Adrenal gland (tissue), 12 donors: ENCODE measurements around the gene DPM1. TPM values are rescaled to one million over a fixed set of nuclear protein-coding genes. Genes with fewer than 3 reads are reported as not detected.

Experiments used
- DNase-seq, 7 donors: peaks; one replicate each; pipeline ENCODE4 v3.0.0-alpha.2; 2019 to 2020
- H3K27ac ChIP-seq, 5 donors: fragments of 200-600 bp; sonication (generic) in 4 of 5; 1 replicate in 3 of 5; 2 replicates in 2 of 5; pipeline versions ENCODE4 v1.5.1 to v1.8.0; 2016 to 2020; ENCODE audit warnings: mild to moderate bottlenecking in 1 of 5
- H3K27me3 ChIP-seq: fragments of 200-600 bp; 2 replicates; pipeline ENCODE4 v1.8.0; 2021
- H3K36me3 ChIP-seq, 2 donors: fragments of 200-600 bp; replicated peaks in 1 of 2; 1 replicate in 1 of 2; 2 replicates in 1 of 2; pipeline versions ENCODE4 v1.5.1 to v1.8.0; 2018 to 2022
- H3K4me1 ChIP-seq, 2 donors: fragments of 200-600 bp; replicated peaks in 1 of 2; 1 replicate in 1 of 2; 2 replicates in 1 of 2; pipeline versions ENCODE4 v1.5.1 to v1.8.0; 2018 to 2021
- H3K4me3 ChIP-seq, 4 donors: fragments of 200-600 bp; sonication (generic) in 3 of 4; one replicate each; pipeline ENCODE4 v1.5.1; 2016 to 2018
- H3K9me3 ChIP-seq, 3 donors: fragments of 200-600 bp; sonication (generic) in 1 of 3; replicated peaks in 1 of 3; 1 replicate in 2 of 3; 2 replicates in 1 of 3; pipeline versions ENCODE4 v1.5.1 to v1.8.0; 2016 to 2021
- CTCF ChIP-seq, 6 experiments: fragments of 450-650 bp in 4 of 6; fragments of 200-600 bp in 2 of 6; sonication (generic) in 1 of 6; IDR thresholded peaks; 1 replicate in 5 of 6; 2 replicates in 1 of 6; pipeline versions ENCODE4 v1.5.1 to v1.8.0; 2016 to 2021; ENCODE audit warnings: antibody characterized with exemption in 6 of 6, mild to moderate bottlenecking in 2 of 6, moderate library complexity in 1 of 6
- POLR2A ChIP-seq, 2 donors: fragments of 450-650 bp; IDR thresholded peaks; one replicate each; pipeline ENCODE4 v1.6.1; 2017; ENCODE audit warnings: antibody characterized with exemption in 2 of 2, mild to moderate bottlenecking in 2 of 2, moderate library complexity in 1 of 2
- whole genome bisulfite sequencing, 4 donors: extraction: QIAGEN DNeasy Blood & Tissue Kit in 2 of 4; methylation state at CpG; one replicate each; pipeline versions ENCODE4 v1.1.5 to v1.1.7; 2013 to 2017; 5-methylcytosine and 5-hydroxymethylcytosine counted together
- intact Hi-C, 2 donors: fragments of 100-400 bp; cut with DNase I; formaldehyde crosslinking; loops; one replicate each; pipeline versions ENCODE4 v1.14.1 to v1.15.0; 2022 to 2023
- polyA plus RNA-seq, 3 donors: library from polyadenylated mRNA; stranded (reverse); fragments of 200-250 nt in 2 of 3; fragments of 350-450 nt in 1 of 3; fragmentation: Illumina TruSeq in 1 of 3; extraction: RNeasy Lipid Tissue Mini Kit (QIAGEN cat#74804) in 1 of 3; gene quantifications; one replicate each; pipeline ENCODE4 v1.2.3, GENCODE V29; 2013 to 2014
- total RNA-seq, 9 donors: library from RNA; depleted of rRNA in 4 of 9; stranded (reverse); fragments of >200 nt in 4 of 9; fragments of 120-200 nt in 1 of 9; fragmentation: NEBNext Ultra II Directional in 1 of 9; extraction: Animal tissue kit (Norgen Biotek cat#: 25700) in 1 of 9; gene quantifications; one replicate each; pipeline versions ENCODE4 v1.1.0 to v1.2.4, GENCODE V29; 2013 to 2023
- donor health status: healthy with polysubstance abuse.
- donor health status: Bipolar disorder and iron deficiency.
- donor health status: DM: yes; HTN: yes; CAD: no.
- donor health status: DM: no; HTN: no; CAD: no.
- donor health status: DM: no; HTN: no; CAD: no.
- donor health status: DM: yes; HTN: yes; CAD: no.

The DPM1 gene
- total and polyA plus RNA-seq, 12 donors: 21.0 to 145 (median 42.9) TPM

- no peak for DNase-seq
- Histone ChIP-seq H3K4me1 (peaks cover 22 to 65% of the 10 kb centered on the region in 2 donors), H3K36me3 (peaks cover 0 to 32% of the 10 kb centered on the region in 2 donors), H3K27ac (peak overlapping the region in 2 of 5 donors; percentile 10 to 17), H3K4me3 (no peak overlapping the region), H3K9me3 (no peaks in the 10 kb centered on the region), H3K27me3 (no peaks in the 10 kb centered on the region)
- TF ChIP-seq CTCF (IDR thresholded peaks at IDR 0.05): no peak
- TF ChIP-seq POLR2A (IDR thresholded peaks at IDR 0.05): no peak
- intact Hi-C loops: no loop called here
Observed at GRCh38 chr20:50953821-50954220, 4.5 kb downstream of the DPM1 start.

- H3K36me3 ChIP-seq: peaks cover 0 to 38% of the 10 kb centered on the region in 2 donors
- 62 to 73% (median 67%) methylated on average over 2 of the region's 2 CpGs for WGBS, 4 donors
- no peak overlapping the region for H3K4me3 ChIP-seq
- H3K4me1 ChIP-seq: peaks cover 22 to 70% of the 10 kb centered on the region in 2 donors
- intact Hi-C loops: no loop called here
- no peak for TF ChIP-seq CTCF (IDR thresholded peaks at IDR 0.05)
- no peak for TF ChIP-seq POLR2A (IDR thresholded peaks at IDR 0.05)
- no peaks in the 10 kb centered on the region for H3K27me3 ChIP-seq
- peak overlapping the region in 1 of 5 donors; percentile 17 for H3K27ac ChIP-seq
- no peaks in the 10 kb centered on the region for H3K9me3 ChIP-seq
- no peak for DNase-seq
Observed at GRCh38 chr20:50953196-50953595, 5.1 kb downstream of the DPM1 start.

- no peaks in the 10 kb centered on the region for H3K27me3 ChIP-seq
- peak overlapping the region in 1 of 5 donors; percentile 56 for H3K27ac ChIP-seq
- no peak overlapping the region for H3K4me3 ChIP-seq
- intact Hi-C loops: no loop called here
- 77 to 83% (median 81%) methylated on average over 4 of the region's 4 CpGs for WGBS, 4 donors
- no peak for DNase-seq
- H3K4me1 ChIP-seq: peaks cover 6 to 26% of the 10 kb centered on the region in 2 donors
- TF ChIP-seq POLR2A (IDR thresholded peaks at IDR 0.05): no peak
- no peaks in the 10 kb centered on the region for H3K9me3 ChIP-seq
- H3K36me3 ChIP-seq: peaks cover 0 to 74% of the 10 kb centered on the region in 2 donors
Observed at GRCh38 chr20:50948132-50948785, 10.1 kb downstream of the DPM1 start.

GRCh38 chr20:50943069-50943468, 15.3 kb downstream of the DPM1 start:
- H3K36me3 ChIP-seq: peaks cover 0 to 89% of the 10 kb centered on the region in 2 donors
- intact Hi-C loops: no loop called here

More at GRCh38 chr20:50943069-50943468, 15.3 kb downstream of the DPM1 start:
- no peaks in the 10 kb centered on the region for H3K4me1 ChIP-seq
- no peaks in the 10 kb centered on the region for H3K9me3 ChIP-seq
- WGBS, 4 donors: 94 to 95% (median 95%) methylated on average over 7 of the region's 7 CpGs
- H3K27ac ChIP-seq: no peak overlapping the region
- no peak overlapping the region for H3K4me3 ChIP-seq
- no peak for DNase-seq
- no peaks in the 10 kb centered on the region for H3K27me3 ChIP-seq
- TF ChIP-seq CTCF (IDR thresholded peaks at IDR 0.05) (no peak), POLR2A (IDR thresholded peaks at IDR 0.05) (no peak)
